MG63 (cell line): ENCODE results near the gene MED17. TPM values are rescaled to one million over a fixed set of nuclear protein-coding genes. Genes with fewer than 3 reads are reported as not detected.

Source experiments
- DNase-seq: peaks from one replicate; pipeline ENCODE4 v3.0.0-alpha.2; 2020
- H3K27me3 ChIP-seq: fragments of 250-450 bp; sonication (Bioruptor Pico); 2 replicates; pipeline ENCODE4 v1.5.1; 2020; ENCODE audit warnings: mild to moderate bottlenecking, moderate library complexity
- H3K36me3 ChIP-seq: fragments of 250-450 bp; sonication (Bioruptor Pico); 2 replicates; pipeline ENCODE4 v1.5.1; 2020; ENCODE audit warnings: mild to moderate bottlenecking, moderate library complexity
- H3K4me3 ChIP-seq: fragments of 250-450 bp; sonication (Bioruptor Pico); 2 replicates; pipeline ENCODE4 v1.5.1; 2020; ENCODE audit warnings: mild to moderate bottlenecking, moderate library complexity
- H3K9me3 ChIP-seq: fragments of 250-450 bp; sonication (Bioruptor Pico); 2 replicates; pipeline ENCODE4 v1.5.1; 2020; ENCODE audit warnings: mild to moderate bottlenecking, moderate library complexity
- total RNA-seq: library from RNA; depleted of rRNA; stranded (reverse); fragments of >200 nt; shearing (Covaris generic); gene quantifications from 2 replicates; pipeline ENCODE4 v1.2.3, GENCODE V29; 2014; ENCODE audit warnings: low replicate concordance

The MED17 gene
- total RNA-seq, 1 experiment from 2014 or later: 27.1 TPM

DNA sequence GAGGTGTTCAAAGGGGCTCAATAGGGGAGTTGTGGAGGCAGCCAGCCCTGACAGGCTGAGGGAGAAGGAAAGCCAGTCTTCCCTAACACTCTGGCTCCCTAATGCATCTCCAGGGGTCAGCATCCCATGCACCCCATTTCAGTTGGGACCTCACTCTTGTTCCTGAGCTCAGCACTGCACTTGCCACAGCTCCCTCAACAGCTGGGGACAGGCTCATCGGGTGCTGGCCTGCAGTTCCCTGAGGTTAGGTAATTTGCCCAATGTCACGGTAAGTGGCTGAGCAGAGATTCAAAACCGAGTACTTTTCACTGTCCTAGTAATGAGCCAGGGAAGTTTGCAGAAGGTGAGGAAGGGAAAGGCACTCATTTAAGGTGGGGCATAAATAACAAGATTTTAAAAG lies 45.5 kb downstream of the MED17 start:
- no peaks in the 10 kb centered on the region for H3K36me3 ChIP-seq
- no peaks in the 10 kb centered on the region for H3K27me3 ChIP-seq
- H3K4me3 ChIP-seq: no peak overlapping the region
- no peak for DNase-seq
- no peaks in the 10 kb centered on the region for H3K9me3 ChIP-seq

DNA sequence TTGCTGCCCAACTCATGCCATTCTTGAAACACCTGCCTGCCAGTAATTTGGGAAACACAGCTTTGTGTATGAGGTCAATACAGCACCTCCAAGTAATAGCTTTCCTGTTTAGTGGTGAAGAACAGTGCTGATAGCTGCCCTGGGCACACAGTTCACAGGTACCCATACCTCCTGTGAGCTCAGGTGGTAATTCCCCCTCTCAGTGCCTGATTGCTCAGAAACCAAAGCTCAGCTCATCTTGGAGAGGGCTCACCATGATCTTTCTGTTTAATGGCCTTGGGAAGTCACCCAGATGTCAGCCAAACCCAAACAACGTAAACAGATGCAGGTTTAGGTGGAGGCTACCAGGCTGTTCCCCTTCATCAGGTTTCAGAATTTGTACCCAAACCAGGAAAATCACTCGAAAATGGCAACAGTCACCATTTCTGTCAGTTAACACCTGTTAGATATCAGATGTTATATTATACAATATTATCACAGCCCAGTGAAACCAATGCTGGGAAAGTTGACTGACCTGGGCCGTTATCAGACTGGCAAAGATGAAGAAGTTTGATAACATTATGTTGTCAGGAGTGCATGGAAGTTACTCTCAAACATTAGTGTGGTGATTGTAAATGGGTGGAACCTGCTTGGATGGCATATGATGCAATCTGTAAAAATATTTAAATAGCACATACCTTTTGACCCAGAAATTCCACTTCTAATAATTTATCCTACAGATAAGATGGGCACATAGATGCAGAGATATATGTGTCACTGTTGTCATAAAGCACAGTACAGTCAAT lies 47.5 kb downstream of the MED17 start:
- H3K27me3 ChIP-seq: no peaks in the 10 kb centered on the region
- H3K9me3 ChIP-seq: no peaks in the 10 kb centered on the region
- no peak overlapping the region for H3K4me3 ChIP-seq
- no peak for DNase-seq
- no peaks in the 10 kb centered on the region for H3K36me3 ChIP-seq

DNA sequence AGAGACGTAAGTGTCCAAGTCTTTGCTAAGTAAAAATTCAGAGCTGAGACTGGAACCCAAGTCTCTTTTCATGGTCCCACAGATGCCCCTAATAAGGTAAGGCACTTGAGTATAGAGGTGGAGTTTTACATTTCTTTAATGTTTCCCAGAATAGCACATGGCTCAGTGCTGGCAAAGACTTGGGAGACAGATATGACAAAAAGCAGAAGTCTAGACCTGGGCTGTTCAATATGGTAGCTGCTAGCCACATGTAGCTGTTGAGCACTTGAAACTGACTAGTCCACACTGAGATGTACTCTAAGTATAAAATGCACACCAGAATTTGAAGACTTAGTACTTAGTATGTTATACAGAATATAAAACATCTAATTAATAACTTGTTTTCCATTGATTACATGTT lies 48.7 kb downstream of the MED17 start:
- Histone ChIP-seq H3K4me3 (no peak overlapping the region), H3K36me3 (no peaks in the 10 kb centered on the region), H3K27me3 (no peaks in the 10 kb centered on the region), H3K9me3 (no peaks in the 10 kb centered on the region)
- no peak for DNase-seq

DNA sequence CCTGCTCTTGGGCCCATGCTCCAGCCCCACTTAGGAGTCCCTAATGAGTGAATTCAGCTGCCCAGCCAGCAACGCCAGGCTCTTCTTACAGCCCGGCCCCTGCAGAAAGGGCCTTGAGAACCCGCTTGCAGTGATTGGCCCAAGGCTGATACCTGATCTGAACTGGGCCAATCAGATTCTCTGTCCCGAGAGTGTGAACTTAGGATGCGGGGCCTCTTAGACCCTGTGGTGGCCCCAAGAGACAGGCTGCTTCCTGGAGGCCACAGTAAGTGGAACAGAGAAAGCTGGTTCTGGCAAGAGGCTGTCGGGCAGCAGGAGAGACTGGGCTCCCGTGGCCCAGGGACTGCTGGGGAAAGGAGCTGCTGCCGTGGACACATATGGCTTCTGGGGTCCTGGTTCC lies 54.9 kb downstream of the MED17 start:
- Histone ChIP-seq H3K9me3 (no peaks in the 10 kb centered on the region), H3K4me3 (no peak overlapping the region), H3K36me3 (no peaks in the 10 kb centered on the region), H3K27me3 (no peaks in the 10 kb centered on the region)
- no peak for DNase-seq

DNA sequence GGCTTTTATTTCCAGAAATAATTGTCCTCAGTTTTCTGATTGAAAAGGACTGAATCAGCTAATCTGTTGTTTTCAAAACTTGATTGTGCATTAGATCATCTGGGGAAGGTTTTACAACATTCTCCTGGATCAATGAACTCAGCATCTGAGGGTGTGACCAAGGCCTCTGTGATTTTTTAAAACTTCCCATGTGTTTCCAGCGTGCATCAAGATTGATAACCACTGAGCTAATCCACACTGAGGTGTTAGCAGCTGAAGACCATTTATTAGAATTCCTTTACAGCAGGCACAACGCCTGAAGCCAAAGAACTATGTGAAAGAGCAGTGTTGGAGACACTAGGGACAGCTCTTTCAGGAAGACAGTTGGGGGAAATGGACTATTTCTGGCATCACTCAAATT lies 56.1 kb downstream of the MED17 start:
- Histone ChIP-seq H3K4me3 (no peak overlapping the region), H3K9me3 (no peaks in the 10 kb centered on the region), H3K36me3 (no peaks in the 10 kb centered on the region), H3K27me3 (no peaks in the 10 kb centered on the region)
- no peak for DNase-seq

DNA sequence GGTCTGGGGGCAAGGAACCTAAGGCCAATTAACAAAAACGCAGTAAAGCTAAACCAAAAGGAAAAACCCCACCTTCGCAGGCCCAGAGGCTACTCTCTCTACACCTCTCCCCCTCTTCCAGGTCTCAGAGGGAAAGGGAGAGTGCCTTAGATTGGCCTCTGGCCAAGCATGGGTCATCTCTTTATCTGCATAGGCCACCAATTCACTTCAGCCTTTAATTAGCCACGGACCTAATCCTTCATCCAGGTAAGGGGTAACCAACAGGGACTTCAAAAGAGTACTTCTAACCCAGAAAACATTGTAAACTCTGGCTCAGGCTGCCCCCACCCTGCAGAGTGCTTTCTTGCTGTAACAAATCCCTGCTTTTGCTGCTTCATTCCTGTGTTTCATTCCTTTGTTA lies 56.9 kb downstream of the MED17 start:
- Histone ChIP-seq H3K36me3 (no peaks in the 10 kb centered on the region), H3K9me3 (no peaks in the 10 kb centered on the region), H3K4me3 (no peak overlapping the region), H3K27me3 (no peaks in the 10 kb centered on the region)
- no peak for DNase-seq

DNA sequence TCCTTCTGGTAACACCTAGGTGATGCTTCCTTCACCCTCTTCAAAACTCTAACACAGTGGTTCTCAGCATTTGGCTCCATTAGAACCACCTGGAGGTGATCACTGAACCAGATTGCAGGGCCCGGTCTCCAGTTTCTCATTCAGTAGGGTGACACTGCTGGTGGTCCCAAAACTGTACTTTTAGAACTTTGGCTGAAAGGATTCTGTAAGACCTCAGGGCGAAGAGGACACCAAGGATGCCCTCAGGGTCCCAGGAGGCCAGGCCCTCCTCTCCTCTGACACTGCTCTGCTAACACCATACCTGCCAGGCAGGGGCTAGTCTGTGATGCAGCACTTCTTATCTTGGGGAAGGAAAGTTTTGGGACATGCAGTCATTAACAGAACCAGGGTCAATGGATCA lies 57.4 kb downstream of the MED17 start:
- no peak for DNase-seq
- no peaks in the 10 kb centered on the region for H3K9me3 ChIP-seq
- no peaks in the 10 kb centered on the region for H3K27me3 ChIP-seq
- H3K36me3 ChIP-seq: no peaks in the 10 kb centered on the region
- H3K4me3 ChIP-seq: no peak overlapping the region

DNA sequence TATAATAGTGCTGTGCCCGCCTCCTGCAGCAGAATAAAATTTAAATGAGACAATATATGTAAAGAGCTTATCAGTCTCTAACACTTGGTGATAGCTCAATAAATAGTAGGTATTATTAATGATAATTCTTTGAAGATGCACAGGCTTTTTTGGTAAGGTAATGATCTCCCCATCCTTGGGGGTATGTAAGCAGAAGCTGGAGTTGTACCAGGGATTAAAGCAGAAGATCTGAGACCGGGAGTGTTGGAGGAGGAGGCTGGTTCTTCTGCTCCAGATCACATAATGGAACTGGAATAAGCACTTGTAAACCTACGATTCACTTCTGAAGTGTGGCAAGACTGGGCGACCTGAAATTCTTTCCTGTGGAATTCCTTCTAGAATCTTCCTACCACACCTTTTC lies 58.0 kb downstream of the MED17 start:
- Histone ChIP-seq H3K27me3 (no peaks in the 10 kb centered on the region), H3K4me3 (no peak overlapping the region)
- DNase-seq: no peak

DNA sequence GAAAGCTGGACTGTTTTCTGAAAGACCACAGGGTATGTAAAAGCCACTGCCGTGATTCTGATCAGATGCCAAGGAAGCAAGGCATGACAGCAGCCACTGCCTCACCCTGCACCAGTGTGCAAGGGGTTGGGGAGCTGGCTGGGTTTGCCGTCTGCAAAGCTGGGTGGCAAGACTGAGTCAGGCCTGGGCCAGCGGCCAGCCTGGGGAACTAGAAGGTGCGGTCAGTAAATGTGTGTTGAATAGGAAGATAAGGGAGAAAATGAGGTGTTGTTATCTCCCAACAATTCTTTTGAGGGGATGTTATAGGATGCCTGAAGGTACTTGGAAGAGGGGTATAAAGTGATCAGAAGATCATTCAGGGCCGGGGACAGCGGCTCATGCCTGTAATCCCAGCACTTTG lies 58.4 kb downstream of the MED17 start:
- H3K36me3 ChIP-seq: no peaks in the 10 kb centered on the region
- peak; percentile 92 for DNase-seq
- no peak overlapping the region for H3K4me3 ChIP-seq

More for the DNA sequence above, 58.0 kb downstream of the MED17 start:
- no peaks in the 10 kb centered on the region for H3K9me3 ChIP-seq
- no peaks in the 10 kb centered on the region for H3K36me3 ChIP-seq

DNA sequence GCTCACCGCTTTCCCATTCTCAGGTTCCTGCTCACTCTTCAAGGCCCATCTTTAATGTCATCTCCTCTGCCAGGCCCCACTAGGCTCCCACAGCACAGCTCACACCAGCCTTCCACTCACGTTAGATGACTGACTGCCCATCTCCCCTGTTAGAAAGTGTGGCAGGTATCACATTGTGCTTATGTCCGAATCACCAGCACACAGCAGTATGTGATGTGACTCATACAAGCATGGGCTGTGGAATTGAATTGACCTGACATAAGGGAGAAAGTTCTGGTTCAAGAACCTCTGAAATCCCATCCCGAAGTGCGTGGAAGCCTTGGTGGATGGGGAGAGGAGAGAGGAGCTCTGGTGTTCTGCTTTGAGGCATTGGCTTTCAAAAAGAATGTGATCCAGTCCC lies 59.8 kb downstream of the MED17 start:
- no peak for DNase-seq
- no peak overlapping the region for H3K4me3 ChIP-seq
- no peaks in the 10 kb centered on the region for H3K9me3 ChIP-seq
- no peaks in the 10 kb centered on the region for H3K36me3 ChIP-seq
- H3K27me3 ChIP-seq: no peaks in the 10 kb centered on the region

More for the DNA sequence above, 58.4 kb downstream of the MED17 start:
- no peaks in the 10 kb centered on the region for H3K9me3 ChIP-seq
- no peaks in the 10 kb centered on the region for H3K27me3 ChIP-seq

DNA sequence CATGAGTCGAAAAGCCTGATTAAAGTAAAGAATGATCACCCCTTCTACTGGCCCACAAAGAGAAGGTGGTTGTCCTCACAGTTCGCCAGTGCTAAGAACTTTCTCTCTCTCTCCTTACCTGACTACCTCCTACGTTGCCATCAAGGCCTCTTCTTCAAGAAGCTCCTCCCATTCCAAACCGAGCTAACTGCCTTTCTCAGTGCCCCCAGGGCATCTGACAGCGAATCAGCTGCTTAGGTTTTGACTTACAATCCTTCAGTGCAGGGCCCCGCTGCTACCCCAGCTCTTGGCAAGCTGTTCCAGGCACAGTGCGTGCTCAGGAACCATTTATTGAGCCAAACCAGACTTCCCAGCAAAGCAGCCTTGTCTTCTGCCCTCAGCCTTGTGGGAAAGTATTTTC lies 60.5 kb downstream of the MED17 start:
- H3K4me3 ChIP-seq: no peak overlapping the region
- DNase-seq: no peak
- no peaks in the 10 kb centered on the region for H3K27me3 ChIP-seq
- H3K36me3 ChIP-seq: no peaks in the 10 kb centered on the region
- no peaks in the 10 kb centered on the region for H3K9me3 ChIP-seq

DNA sequence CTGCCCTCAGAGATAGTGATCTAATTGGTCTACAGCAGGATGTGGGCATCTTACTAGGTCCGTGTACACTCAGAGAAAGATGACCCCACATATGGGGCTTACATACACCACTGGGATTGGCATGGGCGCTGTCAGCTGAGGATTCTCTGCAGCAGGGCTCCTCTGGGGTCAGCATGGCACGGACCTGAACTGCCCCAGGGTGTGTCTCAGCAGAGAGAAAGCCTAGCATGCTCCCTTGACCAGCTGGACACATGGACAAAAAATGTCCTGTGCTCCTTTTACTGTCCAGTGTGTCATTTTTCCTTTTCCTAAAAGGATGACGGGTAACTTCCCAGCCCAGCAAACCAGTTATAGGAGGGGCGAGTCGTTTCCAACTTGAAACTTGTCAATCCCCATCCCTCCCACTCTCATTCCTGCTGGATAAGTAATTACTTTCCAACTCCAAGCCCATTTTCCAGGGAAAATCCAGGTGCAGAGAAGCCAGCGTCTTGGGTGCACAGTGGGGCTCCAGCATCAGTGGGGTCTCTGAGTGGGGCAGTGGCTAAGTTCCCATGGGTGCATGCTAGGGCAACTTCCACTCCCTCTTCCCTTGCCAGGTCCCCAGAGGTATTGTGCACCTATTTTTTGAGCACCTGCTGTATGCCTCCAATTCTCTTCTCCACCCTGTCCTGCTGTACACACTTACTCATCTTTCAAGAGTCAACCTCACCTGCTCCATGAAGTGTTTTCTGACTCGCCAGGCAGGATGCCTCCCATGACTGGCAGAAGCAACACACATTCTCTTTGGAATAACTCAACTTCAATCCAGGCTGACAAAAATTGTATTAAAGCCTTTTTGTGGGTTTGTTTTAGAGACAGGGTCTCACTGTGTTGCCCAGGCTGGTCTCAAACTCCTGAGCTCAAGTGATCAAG lies 61.4 kb downstream of the MED17 start:
- H3K4me3 ChIP-seq: no peak overlapping the region
- H3K9me3 ChIP-seq: no peaks in the 10 kb centered on the region
- no peaks in the 10 kb centered on the region for H3K27me3 ChIP-seq
- no peak for DNase-seq
- no peaks in the 10 kb centered on the region for H3K36me3 ChIP-seq

DNA sequence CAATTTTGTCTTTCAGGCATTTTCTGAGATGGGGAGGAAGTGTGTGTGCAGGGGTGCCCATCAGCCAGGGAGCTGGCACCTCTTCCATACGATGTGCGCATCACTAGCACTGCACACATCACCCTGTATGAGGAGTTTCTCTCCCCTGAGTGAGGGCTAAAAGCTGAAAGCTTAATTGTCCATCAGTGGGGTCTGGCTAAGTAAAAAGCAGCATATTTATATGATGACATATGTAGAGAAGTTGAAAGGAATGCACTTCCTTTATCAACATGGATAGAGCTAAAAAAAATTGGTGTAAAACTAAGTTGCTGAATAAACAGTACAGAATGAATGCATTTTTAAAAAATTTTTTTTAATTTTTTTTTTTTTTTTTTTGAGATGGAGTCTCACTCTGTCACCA lies 62.3 kb downstream of the MED17 start:
- DNase-seq: no peak
- Histone ChIP-seq H3K36me3 (no peaks in the 10 kb centered on the region), H3K4me3 (no peak overlapping the region), H3K9me3 (no peaks in the 10 kb centered on the region), H3K27me3 (no peaks in the 10 kb centered on the region)

DNA sequence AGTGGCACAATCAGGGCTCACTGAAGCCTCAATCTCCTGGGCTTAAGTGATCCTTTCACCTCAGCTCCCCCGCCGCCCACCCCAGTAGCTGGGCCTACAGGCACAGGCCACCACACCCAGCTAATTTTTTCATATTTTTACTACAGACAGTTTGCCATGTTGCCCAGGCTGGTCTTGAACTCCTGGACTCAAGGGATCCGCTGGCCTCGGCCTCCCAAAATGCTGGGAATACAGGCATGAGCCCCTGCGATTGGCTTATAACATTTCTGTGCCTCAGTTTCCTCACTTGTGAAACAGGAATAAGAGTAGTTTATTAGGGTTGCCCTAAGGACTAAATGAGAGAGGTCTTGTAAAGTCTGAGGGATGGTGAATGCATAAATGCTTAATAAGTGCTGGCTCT lies 65.1 kb downstream of the MED17 start:
- no peaks in the 10 kb centered on the region for H3K36me3 ChIP-seq
- no peaks in the 10 kb centered on the region for H3K27me3 ChIP-seq
- no peak for DNase-seq
- H3K9me3 ChIP-seq: no peaks in the 10 kb centered on the region
- H3K4me3 ChIP-seq: no peak overlapping the region

DNA sequence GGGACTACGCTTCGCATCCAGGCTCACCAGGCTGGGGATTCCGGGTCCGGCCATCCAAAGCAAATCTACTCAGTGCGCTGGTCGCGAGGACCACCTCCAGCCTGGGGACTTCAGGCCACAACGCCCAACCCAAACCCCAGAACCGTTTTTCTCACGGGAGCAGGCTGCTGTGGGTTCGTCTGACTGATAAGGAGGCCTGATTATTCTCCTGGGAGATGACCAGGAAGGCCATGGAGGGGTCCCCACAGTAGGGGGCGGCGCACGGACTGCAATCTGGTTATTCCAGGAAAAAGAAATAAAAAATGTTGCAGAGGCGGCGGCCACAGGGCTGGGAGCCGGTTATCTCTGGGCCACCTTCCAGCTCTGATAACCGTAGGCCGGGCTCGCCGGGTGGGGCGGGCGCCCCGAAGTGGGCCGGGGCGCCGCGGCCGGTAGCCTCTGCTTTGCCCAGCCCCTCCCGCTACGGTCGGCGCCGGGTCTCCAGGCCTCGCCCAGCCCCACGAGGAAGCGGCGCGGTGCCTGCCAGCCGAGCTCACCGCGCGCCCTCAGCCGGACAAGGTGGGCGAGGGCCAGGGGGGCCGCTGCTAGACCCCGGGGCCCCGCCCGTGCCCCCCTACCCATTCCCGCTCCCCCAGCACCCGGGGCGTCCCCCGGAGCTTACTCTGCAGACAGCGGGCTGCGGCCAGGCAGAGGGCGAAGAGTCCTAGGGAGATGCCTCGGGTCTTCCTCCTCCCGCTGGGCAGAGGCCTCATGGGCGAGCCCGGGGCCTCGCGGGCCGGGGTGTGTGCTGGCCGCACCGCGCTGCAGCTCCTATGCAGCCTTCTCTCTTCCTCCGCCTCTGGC lies 65.9 kb downstream of the MED17 start:
- Histone ChIP-seq H3K36me3 (no peaks in the 10 kb centered on the region), H3K9me3 (no peaks in the 10 kb centered on the region), H3K27me3 (no peaks in the 10 kb centered on the region), H3K4me3 (no peak overlapping the region)
- DNase-seq: no peak

DNA sequence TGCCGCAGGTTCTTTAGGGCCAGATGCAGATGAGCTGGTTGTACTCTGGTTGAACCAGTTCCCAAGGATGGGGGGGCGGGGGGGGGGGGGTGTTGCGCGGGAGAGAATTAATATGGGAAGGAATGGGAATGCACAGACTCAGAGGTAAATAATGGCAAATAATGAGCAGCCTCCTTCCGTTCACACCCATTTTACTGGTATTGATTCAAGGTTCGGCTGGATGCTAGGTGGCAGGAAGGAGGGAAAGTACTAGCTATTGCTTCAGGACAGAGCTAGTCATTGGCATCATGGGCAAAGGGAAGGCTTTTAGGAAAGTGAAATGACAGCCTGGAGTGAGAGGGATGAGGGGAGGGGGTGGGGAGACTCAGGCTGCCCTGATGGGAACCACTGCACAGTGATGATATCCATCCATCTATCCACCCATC lies 66.5 kb downstream of the MED17 start, which contains the start of gene VSTM5:
TSS of gene VSTM5 (minus strand) at position 25 of the 425 bp plus-strand sequence. CDS start 116 bp downstream, outside the sequence.
- no peak within 1 kb of the TSS for H3K4me3 ChIP-seq
- H3K36me3 ChIP-seq: no peaks in the 10 kb centered on the region

DNA sequence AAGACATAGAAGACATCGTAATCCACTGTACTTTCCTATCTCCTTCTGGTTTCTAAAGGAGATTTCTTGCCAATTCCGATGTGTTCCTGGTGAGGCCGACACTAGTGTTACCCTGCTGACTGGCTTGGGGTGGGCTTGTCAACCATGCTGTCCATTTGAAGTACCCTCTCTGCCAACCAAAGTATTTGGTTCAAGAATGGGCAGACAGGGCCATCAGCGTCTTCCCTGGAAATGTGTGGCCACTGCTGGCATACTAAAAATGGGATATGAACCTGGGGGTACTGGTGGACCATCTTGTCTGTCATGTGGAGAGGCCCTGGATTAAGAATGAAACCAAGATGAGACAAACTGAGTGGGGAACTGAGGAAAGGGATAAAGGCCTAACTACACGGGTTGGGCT lies 68.2 kb downstream of the MED17 start:
- no peak overlapping the region for H3K4me3 ChIP-seq
- H3K27me3 ChIP-seq: no peaks in the 10 kb centered on the region
- no peak for DNase-seq
- no peaks in the 10 kb centered on the region for H3K9me3 ChIP-seq
- no peaks in the 10 kb centered on the region for H3K36me3 ChIP-seq

More for the DNA sequence above, 66.5 kb downstream of the MED17 start, which contains the start of gene VSTM5:
- no peaks in the 10 kb centered on the region for H3K9me3 ChIP-seq
- no peaks in the 10 kb centered on the region for H3K27me3 ChIP-seq
- DNase-seq: no peak
